ENCODE data around the gene IGSF21. TPM values are rescaled to one million over a fixed set of nuclear protein-coding genes. Genes with fewer than 3 reads are reported as not detected.

Gene IGSF21
- total and polyA plus RNA-seq, 2 of the 4 experiments (the other 2 are of a cell fraction), result not detected

DNA sequence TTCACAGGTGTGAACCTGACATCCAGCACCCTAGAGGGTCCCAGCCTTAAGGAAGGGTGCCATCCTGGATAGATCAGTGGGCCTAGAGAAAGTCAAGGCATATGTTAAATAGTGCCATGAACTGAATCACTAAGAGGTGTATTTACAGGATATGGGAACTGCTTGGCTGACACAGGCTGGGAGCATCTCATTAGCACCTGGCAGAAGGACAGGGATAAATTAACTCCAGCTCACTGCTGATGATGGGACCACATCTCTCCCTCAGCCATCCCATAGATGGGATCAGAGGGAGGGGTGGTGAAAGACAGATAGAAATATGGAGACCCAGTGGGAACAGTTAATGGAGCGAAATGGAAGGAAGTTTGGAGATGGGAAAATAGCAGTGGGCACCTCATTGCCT, 122.0 kb downstream of the IGSF21 start:
- no peak overlapping the region for H2AK5ac ChIP-seq (ENCODE audit: low read depth, low read length)
- intact Hi-C loops (cut with micrococcal nuclease) (no loop called here), in situ Hi-C loops (cut with MboI; ENCODE audit: low sequenced_read_pairs) (no loop called here), dilution Hi-C loops (cut with HindIII; ENCODE audit: low sequenced_read_pairs, unreplicated experiment) (no loop called here)
- H3K27me3 ChIP-seq (ENCODE audit: control insufficient read depth, insufficient read depth, low read length), result no peaks in the 10 kb centered on the region
- H3K4ac ChIP-seq (ENCODE audit: low read depth, low read length), result no peak overlapping the region
- no CpG with 5 or more reads among the region's 1 CpG for WGBS, 2 experiments (ENCODE audit: extremely low coverage in 2 of 2, insufficient read length in 1 of 2)
- H2AFZ ChIP-seq (replicated peaks; ENCODE audit: low read length, poor library complexity), result no peak overlapping the region
- no peak for ATAC-seq (ENCODE audit: low read depth)
- no peak overlapping the region for H3K14ac ChIP-seq (replicated peaks; ENCODE audit: low read depth, low read length)
- H3K79me1 ChIP-seq (ENCODE audit: low read depth in 1 of 2, low read length in 2 of 2), result no peaks in the 10 kb centered on the region
- no peak overlapping the region for H3K27ac ChIP-seq (ENCODE audit: insufficient read depth, low read length)
- H3K9ac ChIP-seq (ENCODE audit: low read depth, low read length), result no peak overlapping the region
- H3K4me3 ChIP-seq (ENCODE audit: insufficient read depth, low read depth, low read length), result no peak overlapping the region
- ChIA-PET POLR2A (ENCODE audit: unreplicated experiment) (no interaction called here), CTCF (no interaction called here)
- no TSS peak for BruUV-seq (replicated peaks)
- no peaks in the 10 kb centered on the region for H3K9me1 ChIP-seq (ENCODE audit: insufficient read depth, low read length)
- no peak overlapping the region for H3K4me2 ChIP-seq (ENCODE audit: low read depth, low read length)
- peaks cover 24% of the 10 kb centered on the region for H3K9me3 ChIP-seq (ENCODE audit: control insufficient read depth, insufficient read depth, low read length)
- H2BK5ac ChIP-seq (ENCODE audit: low read depth, low read length, poor library complexity, severe bottlenecking), result no peak overlapping the region
- H4K20me1 ChIP-seq (ENCODE audit: insufficient read depth, low read length), result no peaks in the 10 kb centered on the region
- H3K4me1 ChIP-seq (ENCODE audit: control insufficient read depth, insufficient read depth, low read length), result no peaks in the 10 kb centered on the region
- no peak for DNase-seq
- no peak overlapping the region for H3K56ac ChIP-seq (ENCODE audit: extremely low read depth, insufficient read depth, low read length)
- H2BK120ac ChIP-seq (ENCODE audit: low read depth, low read length), result no peak overlapping the region
- H3K18ac ChIP-seq (ENCODE audit: low read depth, low read length), result no peak overlapping the region
- H2AK9ac ChIP-seq (replicated peaks; ENCODE audit: low read depth, low read length, poor library complexity), result no peak overlapping the region
- no peak overlapping the region for H4K91ac ChIP-seq (ENCODE audit: insufficient read depth, low read depth, low read length)
- TF ChIP-seq MAZ (IDR thresholded peaks at IDR 0.05; ENCODE audit: borderline replicate concordance, low read depth, low read length) (no peak), FOS (IDR thresholded peaks at IDR 0.05; ENCODE audit: low read depth, low read length) (no peak)
- no peak overlapping the region for H2BK20ac ChIP-seq (ENCODE audit: low read depth, low read length)
- no peak overlapping the region for H4K8ac ChIP-seq (ENCODE audit: low read depth in 2 of 2, low read length in 2 of 2)
- no peak overlapping the region for H4K5ac ChIP-seq (ENCODE audit: low read depth, low read length)
- H3K23ac ChIP-seq (ENCODE audit: low read depth, low read length), result no peak overlapping the region
- no peaks in the 10 kb centered on the region for H3K36me3 ChIP-seq (ENCODE audit: control insufficient read depth, insufficient read depth, low read length)
- no peak overlapping the region for H2BK15ac ChIP-seq (ENCODE audit: low read depth, low read length)

Data from IMR-90 (cell line).